Measurements from ENCODE around the gene MMUT.
"Not testable (repeated sequence)": the region's sequence is repeated elsewhere in the genome, so short reads cannot be mapped to it uniquely, and the experiment has no call there.

DNA sequence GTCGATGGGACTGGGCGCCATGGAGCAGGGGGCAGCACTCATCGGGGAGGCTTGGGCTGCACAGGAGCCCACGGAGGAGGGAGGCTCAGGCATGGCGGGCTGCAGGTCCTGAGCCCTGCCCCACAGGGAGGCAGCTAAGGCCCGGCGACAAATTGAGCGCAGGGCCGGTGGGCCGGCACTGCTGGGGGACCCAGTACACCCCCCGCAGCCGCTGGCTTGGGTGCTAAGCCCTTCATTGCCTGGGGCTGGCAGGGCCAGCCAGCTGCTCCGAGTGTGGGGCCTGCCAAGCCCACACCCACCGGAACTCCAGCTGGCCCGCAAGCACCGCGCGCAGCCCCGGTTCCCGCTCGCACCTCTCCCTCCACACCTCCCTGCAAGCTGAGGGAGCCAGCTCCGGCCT, 18.8 kb upstream of the MMUT start:
- not testable (repeated sequence) for TF ChIP-seq EZH2 (IDR thresholded peaks at IDR 0.05); POLR2AphosphoS5 (IDR thresholded peaks at IDR 0.05; ENCODE audit: borderline replicate concordance, low read depth, low read length)

All from SK-N-MC (cell line).